ENCODE data around the gene OGDH. TPM values are rescaled to one million over a fixed set of nuclear protein-coding genes. Genes with fewer than 3 reads are reported as not detected.

OGDH gene
- total and polyA plus RNA-seq, 2 of the 13 experiments (the other 11 are each of a cell fraction or from before 2014, with no cell fraction given) = 17.4 to 25.4 TPM

- H3K4me1 ChIP-seq (ENCODE audit: insufficient read depth, low read length) = no peaks in the 10 kb centered on the region
- H3K9ac ChIP-seq (ENCODE audit: insufficient read depth, low read depth, low read length) = no peak overlapping the region
- CTCF ChIA-PET (ENCODE audit: low intra/inter-chr PET ratio, low total read pairs) = no interaction called here
- H4K20me1 ChIP-seq (ENCODE audit: insufficient read depth, low read length) = 0 out of 2 replicates have a peak, but pooled peaks cover 4% of the 10 kb centered on the region
- DNase-seq (ENCODE audit: low spot score) (no peak), FAIRE-seq (no peak), ATAC-seq (no peak)
- no peaks in the 10 kb centered on the region for H3K79me2 ChIP-seq (ENCODE audit: insufficient read depth, low read length)
- no peak overlapping the region for H3K27ac ChIP-seq (ENCODE audit: extremely low read length, insufficient read depth, low read length)
- no peaks in the 10 kb centered on the region for H3K27me3 ChIP-seq (ENCODE audit: control insufficient read depth in 1 of 2, insufficient read depth in 2 of 2, low read length in 2 of 2)
- no peak overlapping the region for H3K4me2 ChIP-seq (ENCODE audit: low read depth, low read length)
- 95% methylated on average over 3 of the region's 3 CpGs for WGBS (ENCODE audit: low lambda C conversion rate)
- in situ Hi-C loops (cut with HindIII; ENCODE audit: extremely low pct_ligation_motif_present, low pct_unique_long_range_greater_than_20kb) (no loop called here), intact Hi-C loops (cut with micrococcal nuclease; ENCODE audit: unreplicated experiment) (no loop called here)
- H3K4me3 ChIP-seq (replicated peaks in 1 of 3; ENCODE audit: insufficient read depth in 1 of 3, low read depth in 2 of 3, low read length in 3 of 3) = no peak overlapping the region
- H3K36me3 ChIP-seq (replicated peaks in 1 of 2; ENCODE audit: control insufficient read depth in 1 of 2, insufficient read depth in 2 of 2, low read length in 2 of 2) = peaks cover 3 to 33% of the 10 kb centered on the region in 2 experiments; a peak in 3 of 5 replicates
- H2AFZ ChIP-seq (ENCODE audit: low read length) = no peak overlapping the region
- H3K9me3 ChIP-seq (ENCODE audit: low read length) = no peaks in the 10 kb centered on the region
- POLR2A ChIA-PET = no interaction called here
- no TSS peak for BruUV-seq (replicated peaks)
- no peak for TF ChIP-seq ZNF619 (CRISPR knock-in tag; IDR thresholded peaks at IDR 0.05)
- no peak for TF ChIP-seq SOX5 (CRISPR knock-in tag; IDR thresholded peaks at IDR 0.05; ENCODE audit: borderline replicate concordance)
- TF ChIP-seq ZNF570 (CRISPR knock-in tag; IDR thresholded peaks at IDR 0.05; ENCODE audit: borderline replicate concordance) = no peak
- TF ChIP-seq KLF12 (CRISPR knock-in tag; IDR thresholded peaks at IDR 0.05; ENCODE audit: borderline replicate concordance) = no peak
- no peak for TF ChIP-seq EHMT2 (IDR thresholded peaks at IDR 0.05; ENCODE audit: borderline replicate concordance, low read depth, low read length)
- no peak for TF ChIP-seq ZNF512B (CRISPR knock-in tag; IDR thresholded peaks at IDR 0.05; ENCODE audit: borderline replicate concordance)
- no peak for TF ChIP-seq KAT8 (CRISPR knock-in tag; IDR thresholded peaks at IDR 0.05)
- TF ChIP-seq ZNF143 (CRISPR knock-in tag; IDR thresholded peaks at IDR 0.05) = no peak
- TF ChIP-seq BCL6 (CRISPR knock-in tag; IDR thresholded peaks at IDR 0.05) = no peak
- TF ChIP-seq RFX5 (IDR thresholded peaks at IDR 0.05; ENCODE audit: low read depth, low read length) = no peak
- no peak for TF ChIP-seq SNAPC2 (CRISPR knock-in tag; IDR thresholded peaks at IDR 0.05)
- TF ChIP-seq, protein P1, sequence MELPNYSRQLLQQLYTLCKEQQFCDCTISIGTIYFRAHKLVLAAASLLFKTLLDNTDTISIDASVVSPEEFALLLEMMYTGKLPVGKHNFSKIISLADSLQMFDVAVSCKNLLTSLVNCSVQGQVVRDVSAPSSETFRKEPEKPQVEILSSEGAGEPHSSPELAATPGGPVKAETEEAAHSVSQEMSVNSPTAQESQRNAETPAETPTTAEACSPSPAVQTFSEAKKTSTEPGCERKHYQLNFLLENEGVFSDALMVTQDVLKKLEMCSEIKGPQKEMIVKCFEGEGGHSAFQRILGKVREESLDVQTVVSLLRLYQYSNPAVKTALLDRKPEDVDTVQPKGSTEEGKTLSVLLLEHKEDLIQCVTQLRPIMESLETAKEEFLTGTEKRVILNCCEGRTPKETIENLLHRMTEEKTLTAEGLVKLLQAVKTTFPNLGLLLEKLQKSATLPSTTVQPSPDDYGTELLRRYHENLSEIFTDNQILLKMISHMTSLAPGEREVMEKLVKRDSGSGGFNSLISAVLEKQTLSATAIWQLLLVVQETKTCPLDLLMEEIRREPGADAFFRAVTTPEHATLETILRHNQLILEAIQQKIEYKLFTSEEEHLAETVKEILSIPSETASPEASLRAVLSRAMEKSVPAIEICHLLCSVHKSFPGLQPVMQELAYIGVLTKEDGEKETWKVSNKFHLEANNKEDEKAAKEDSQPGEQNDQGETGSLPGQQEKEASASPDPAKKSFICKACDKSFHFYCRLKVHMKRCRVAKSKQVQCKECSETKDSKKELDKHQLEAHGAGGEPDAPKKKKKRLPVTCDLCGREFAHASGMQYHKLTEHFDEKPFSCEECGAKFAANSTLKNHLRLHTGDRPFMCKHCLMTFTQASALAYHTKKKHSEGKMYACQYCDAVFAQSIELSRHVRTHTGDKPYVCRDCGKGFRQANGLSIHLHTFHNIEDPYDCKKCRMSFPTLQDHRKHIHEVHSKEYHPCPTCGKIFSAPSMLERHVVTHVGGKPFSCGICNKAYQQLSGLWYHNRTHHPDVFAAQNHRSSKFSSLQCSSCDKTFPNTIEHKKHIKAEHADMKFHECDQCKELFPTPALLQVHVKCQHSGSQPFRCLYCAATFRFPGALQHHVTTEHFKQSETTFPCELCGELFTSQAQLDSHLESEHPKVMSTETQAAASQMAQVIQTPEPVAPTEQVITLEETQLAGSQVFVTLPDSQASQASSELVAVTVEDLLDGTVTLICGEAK (IDR thresholded peaks at IDR 0.05) = no peak
- TF ChIP-seq, protein P1 (CRISPR knock-in tag; IDR thresholded peaks at IDR 0.05) = no peak
- TF ChIP-seq NAIF1 (CRISPR knock-in tag; IDR thresholded peaks at IDR 0.05; ENCODE audit: borderline replicate concordance) = no peak
These were observed 39.9 kb downstream of the OGDH start for GRCh38 chr7:44646176-44646920.
